Brain microvascular endothelial cell (primary cell): ENCODE measurements around the gene ISLR.

Experiments
- DNase-seq: peaks from one replicate; pipeline ENCODE4 v3.0.0-alpha.2; 2020
- H3K27ac ChIP-seq: fragments of 250-450 bp; sonication (Bioruptor Pico); 2 replicates; pipeline ENCODE4 v1.5.1; 2020; ENCODE audit warnings: mild to moderate bottlenecking, moderate library complexity
- H3K27me3 ChIP-seq: fragments of 250-450 bp; sonication (Bioruptor Pico); replicated peaks from 2 replicates; pipeline ENCODE4 v1.5.1; 2020; ENCODE audit warnings: mild to moderate bottlenecking
- H3K36me3 ChIP-seq: fragments of 250-450 bp; sonication (Bioruptor Pico); replicated peaks from 2 replicates; pipeline ENCODE4 v1.5.1; 2020; ENCODE audit warnings: mild to moderate bottlenecking
- H3K4me3 ChIP-seq: 2 replicates; pipeline ENCODE4 v1.5.1; 2011; ENCODE audit warnings: low read depth, mild to moderate bottlenecking, control low read depth, low read length, moderate library complexity
- CTCF ChIP-seq: IDR thresholded peaks from 2 replicates; pipeline ENCODE4 v1.5.1; 2011; ENCODE audit warnings: low read depth, mild to moderate bottlenecking, moderate library complexity, low read length, control low read depth, inconsistent platforms; ENCODE audit errors: missing control alignments
- in situ Hi-C: cut with HindIII; loops from 2 replicates; pipeline ENCODE4 v1.10.0; 2017; ENCODE audit warnings: low sequenced_read_pairs, low pct_ligation_motif_present

Gene ISLR

DNA sequence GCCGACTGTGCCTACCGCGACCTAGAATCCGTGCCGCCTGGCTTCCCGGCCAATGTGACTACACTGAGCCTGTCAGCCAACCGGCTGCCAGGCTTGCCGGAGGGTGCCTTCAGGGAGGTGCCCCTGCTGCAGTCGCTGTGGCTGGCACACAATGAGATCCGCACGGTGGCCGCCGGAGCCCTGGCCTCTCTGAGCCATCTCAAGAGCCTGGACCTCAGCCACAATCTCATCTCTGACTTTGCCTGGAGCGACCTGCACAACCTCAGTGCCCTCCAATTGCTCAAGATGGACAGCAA, 1.4 kb downstream of the ISLR start:
- Histone ChIP-seq H3K36me3 (no peaks in the 10 kb centered on the region), H3K4me3 (no peak overlapping the region), H3K27ac (no peak overlapping the region), H3K27me3 (no peaks in the 10 kb centered on the region)
- TF ChIP-seq CTCF, result no peak
- in situ Hi-C loops, result no loop called here
- no peak for DNase-seq

- H3K27ac ChIP-seq, result no peak overlapping the region
- in situ Hi-C loops, result no loop called here
- H3K4me3 ChIP-seq, result no peak overlapping the region
- H3K36me3 ChIP-seq, result no peaks in the 10 kb centered on the region
- no peak for TF ChIP-seq CTCF
- no peaks in the 10 kb centered on the region for H3K27me3 ChIP-seq
- no peak for DNase-seq
Observed at GRCh38 chr15:74175271-74176191, 2.0 kb downstream of the ISLR start.

- H3K4me3 ChIP-seq, result no peak overlapping the region
- in situ Hi-C loops, result no loop called here
- H3K27ac ChIP-seq, result no peak overlapping the region
- DNase-seq, result no peak
- no peaks in the 10 kb centered on the region for H3K36me3 ChIP-seq
- no peaks in the 10 kb centered on the region for H3K27me3 ChIP-seq
- no peak for TF ChIP-seq CTCF
Observed at GRCh38 chr15:74176262-74177214, 3.0 kb downstream of the ISLR start.

DNA sequence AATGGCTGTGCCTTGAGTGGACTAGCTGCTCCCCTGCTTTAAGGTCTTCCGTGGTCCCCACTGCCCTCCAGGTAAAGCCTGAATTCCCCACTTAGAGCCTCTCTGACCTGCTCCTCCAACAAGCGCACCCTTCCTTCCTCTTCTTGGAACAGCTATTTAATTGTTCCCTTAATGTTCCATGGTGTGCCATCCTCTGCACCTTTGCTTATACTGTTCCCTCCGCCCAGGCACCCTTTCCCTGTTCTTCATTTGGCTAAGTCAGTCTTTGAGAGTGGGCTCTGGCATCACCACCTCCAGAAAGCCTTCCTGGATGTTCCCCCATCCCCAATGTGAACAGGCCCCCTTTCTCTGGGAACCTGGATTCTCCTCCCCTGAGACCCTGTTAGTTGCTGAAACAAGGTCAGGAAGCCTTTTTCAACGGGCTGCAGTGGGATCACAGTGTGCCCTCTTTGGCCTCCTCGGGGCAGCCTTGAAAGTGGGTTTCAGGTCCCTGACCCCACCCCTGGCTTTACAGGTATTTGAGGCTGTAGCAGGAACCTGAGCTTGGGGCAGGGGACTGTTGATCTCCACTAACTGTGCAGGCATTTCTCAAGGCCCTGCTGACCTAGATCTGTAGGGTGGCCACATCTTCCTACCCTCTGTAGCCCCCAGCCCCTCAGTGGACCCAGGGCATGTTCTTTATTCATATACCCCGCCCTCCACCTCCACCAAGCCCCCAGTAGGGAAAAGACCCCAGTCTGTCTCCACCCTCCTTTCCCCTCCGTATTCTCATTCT, 5.0 kb downstream of the ISLR start:
- Histone ChIP-seq H3K4me3 (no peak overlapping the region), H3K27me3 (no peaks in the 10 kb centered on the region), H3K36me3 (no peaks in the 10 kb centered on the region), H3K27ac (no peak overlapping the region)
- DNase-seq, result no peak
- in situ Hi-C loops, result no loop called here
- TF ChIP-seq CTCF, result no peak

DNA sequence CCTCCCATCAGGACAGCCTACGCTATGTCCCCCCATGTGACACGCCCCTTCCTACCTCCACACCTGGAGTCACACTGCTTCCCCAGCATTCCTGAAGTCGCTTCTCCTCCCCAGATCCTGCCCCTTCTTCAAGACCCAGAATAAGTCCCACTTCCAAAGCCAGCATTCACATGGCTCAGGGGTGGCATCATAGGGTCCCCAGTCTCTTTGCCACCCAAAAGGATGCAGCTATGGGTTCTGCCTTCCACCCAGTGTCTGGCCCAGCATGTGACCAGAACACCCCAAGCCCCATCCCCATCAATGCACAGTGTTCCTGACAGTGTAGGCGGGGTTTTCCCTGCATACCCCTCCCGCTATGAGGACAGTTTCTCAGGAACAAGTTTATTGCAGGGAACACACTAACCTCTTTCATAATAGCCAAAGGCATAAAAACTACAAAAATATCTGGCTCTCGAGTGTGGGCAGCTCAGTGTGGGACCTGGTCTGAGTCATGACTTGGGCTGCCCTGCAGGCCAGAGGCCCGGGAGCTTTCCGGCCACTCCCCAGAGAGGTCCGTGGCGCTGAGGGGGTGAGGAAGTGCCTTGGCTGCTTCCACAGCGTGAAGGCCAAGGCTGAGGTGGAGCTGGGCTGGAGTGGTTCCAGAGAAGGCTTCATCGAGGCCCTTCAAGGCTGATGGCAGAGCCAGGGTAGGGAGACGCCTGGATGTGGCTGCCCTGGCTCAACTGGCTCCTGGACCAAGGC, 5.8 kb downstream of the ISLR start:
- DNase-seq, result peak; percentile 78
- Histone ChIP-seq H3K4me3 (no peak overlapping the region), H3K36me3 (no peaks in the 10 kb centered on the region), H3K27ac (peak overlapping the region; percentile 66), H3K27me3 (no peaks in the 10 kb centered on the region)
- in situ Hi-C loops, result no loop called here
- no peak for TF ChIP-seq CTCF
